Astrocyte (in vitro differentiated cells and primary cell): ENCODE data around the gene FCN1. TPM values are rescaled to one million over a fixed set of nuclear protein-coding genes. Genes with fewer than 3 reads are reported as not detected.

Experiments used
- DNase-seq: peaks from one replicate; pipeline ENCODE4 v3.0.0-alpha.2; 2010; ENCODE audit warnings: low read depth
- FAIRE-seq: peaks from 2 replicates; lab custom pipeline; 2011; peaks lifted over from hg19 to GRCh38; lab: Jason Lieb, UNC
- H2AFZ ChIP-seq: 2 replicates; pipeline ENCODE4 v1.6.0; 2012; ENCODE audit warnings: low read depth, low read length, inconsistent platforms
- H3K27ac ChIP-seq: 2 replicates; pipeline ENCODE4 v1.5.1; 2011; ENCODE audit warnings: low read depth, low read length, inconsistent platforms
- H3K27me3 ChIP-seq: 2 replicates; pipeline ENCODE4 v1.6.0; 2011; ENCODE audit warnings: low read length, inconsistent platforms; ENCODE audit not compliant: insufficient read depth
- H3K36me3 ChIP-seq: 2 replicates; pipeline ENCODE4 v1.5.1; 2011; ENCODE audit warnings: low read length, inconsistent platforms; ENCODE audit not compliant: insufficient read depth
- H3K4me1 ChIP-seq: 2 replicates; pipeline ENCODE4 v1.5.1; 2011; ENCODE audit warnings: low read length, inconsistent platforms; ENCODE audit not compliant: insufficient read depth
- H3K4me2 ChIP-seq: 2 replicates; pipeline ENCODE4 v1.6.0; 2012; ENCODE audit warnings: low read length, inconsistent platforms
- H3K4me3 ChIP-seq: 2 replicates; pipeline ENCODE4 v1.5.1; 2011; ENCODE audit warnings: low read depth, mild to moderate bottlenecking, low read length, inconsistent platforms; ENCODE audit not compliant: insufficient read depth
- H3K79me2 ChIP-seq: 2 replicates; pipeline ENCODE4 v1.6.0; 2012; ENCODE audit warnings: mild to moderate bottlenecking, low read length, inconsistent platforms; ENCODE audit not compliant: insufficient read depth
- H3K9ac ChIP-seq: 2 replicates; pipeline ENCODE4 v1.6.0; 2012; ENCODE audit warnings: mild to moderate bottlenecking, low read length, inconsistent platforms
- H3K9me3 ChIP-seq: 2 replicates; pipeline ENCODE4 v1.5.1; 2012; ENCODE audit warnings: low read depth, mild to moderate bottlenecking, low read length, inconsistent platforms; ENCODE audit not compliant: insufficient read depth
- H4K20me1 ChIP-seq: 2 replicates; pipeline ENCODE4 v1.6.0; 2012; ENCODE audit warnings: low read length, inconsistent platforms; ENCODE audit not compliant: insufficient read depth
- H3K27ac Mint-ChIP-seq: one replicate; pipeline ENCODE4 v1.8.0; 2021; ENCODE audit warnings: mild to moderate bottlenecking, mixed read lengths; ENCODE audit not compliant: unreplicated experiment
- H3K27me3 Mint-ChIP-seq: one replicate; pipeline ENCODE4 v1.8.0; 2021; ENCODE audit warnings: low read depth, mixed read lengths; ENCODE audit not compliant: unreplicated experiment
- H3K36me3 Mint-ChIP-seq: one replicate; pipeline ENCODE4 v1.8.0; 2021; ENCODE audit warnings: low read depth, mixed read lengths; ENCODE audit not compliant: unreplicated experiment
- H3K4me1 Mint-ChIP-seq: one replicate; pipeline ENCODE4 v1.8.0; 2021; ENCODE audit warnings: low read depth, mixed read lengths; ENCODE audit not compliant: unreplicated experiment
- H3K4me3 Mint-ChIP-seq: one replicate; pipeline ENCODE4 v1.8.0; 2021; ENCODE audit warnings: mild to moderate bottlenecking, moderate library complexity, mixed read lengths; ENCODE audit not compliant: unreplicated experiment
- H3K9me3 Mint-ChIP-seq: one replicate; pipeline ENCODE4 v1.8.0; 2021; ENCODE audit warnings: mild to moderate bottlenecking, mixed read lengths; ENCODE audit not compliant: unreplicated experiment
- CTCF ChIP-seq: IDR thresholded peaks from 2 replicates; pipeline ENCODE4 v1.5.1; 2011; ENCODE audit warnings: low read depth, mild to moderate bottlenecking, inconsistent platforms, low read length, moderate library complexity; ENCODE audit not compliant: insufficient read depth
- EZH2 ChIP-seq: IDR thresholded peaks from 2 replicates; pipeline ENCODE4 v1.6.1; 2012; ENCODE audit warnings: mild to moderate bottlenecking, low read length, inconsistent platforms; ENCODE audit not compliant: insufficient read depth
- total RNA-seq: library from RNA; stranded (reverse); gene quantifications from 2 replicates; pipeline ENCODE4 v1.2.1, GENCODE V29; 2021

Gene FCN1
- total RNA-seq, 1 donor from 2014 or later = not detected

GRCh38 chr9:134892820-134893420, 24.8 kb downstream of the FCN1 start:
- H3K79me2 ChIP-seq = no peaks in the 10 kb centered on the region
- Mint-ChIP-seq H3K4me1 (peaks cover 11% of the 10 kb centered on the region), H3K27me3 (peaks cover 14% of the 10 kb centered on the region), H3K9me3 (peaks cover 7% of the 10 kb centered on the region), H3K36me3 (peaks cover 3% of the 10 kb centered on the region), H3K27ac (no peak overlapping the region), H3K4me3 (no peak overlapping the region)
- no peak overlapping the region for H3K4me2 ChIP-seq
- FAIRE-seq = no peak
- no peak overlapping the region for H3K9ac ChIP-seq
- H3K36me3 ChIP-seq = no peaks in the 10 kb centered on the region
- H3K27ac ChIP-seq = no peak overlapping the region
- H3K27me3 ChIP-seq = no peaks in the 10 kb centered on the region
- no peak overlapping the region for H2AFZ ChIP-seq
- H3K9me3 ChIP-seq = no peaks in the 10 kb centered on the region
- no peak for DNase-seq
- no peak overlapping the region for H3K4me3 ChIP-seq
- peaks cover 5% of the 10 kb centered on the region for H4K20me1 ChIP-seq
- H3K4me1 ChIP-seq = peaks cover 20% of the 10 kb centered on the region
- TF ChIP-seq CTCF (no peak), EZH2 (no peak)

- H3K4me1 ChIP-seq = peaks cover 20% of the 10 kb centered on the region
- no peaks in the 10 kb centered on the region for H3K36me3 ChIP-seq
- no peak overlapping the region for H3K27ac Mint-ChIP-seq
- H3K9me3 ChIP-seq = no peaks in the 10 kb centered on the region
- peaks cover 5% of the 10 kb centered on the region for H3K27me3 ChIP-seq
- H4K20me1 ChIP-seq = peaks cover 5% of the 10 kb centered on the region
- H3K4me2 ChIP-seq = no peak overlapping the region
- peaks cover 3% of the 10 kb centered on the region for H3K36me3 Mint-ChIP-seq
- no peak overlapping the region for H3K4me3 Mint-ChIP-seq
- H3K4me1 Mint-ChIP-seq = peaks cover 11% of the 10 kb centered on the region
- DNase-seq = no peak
- no peak overlapping the region for H3K27ac ChIP-seq
- H3K9me3 Mint-ChIP-seq = peaks cover 5% of the 10 kb centered on the region
- peaks cover 20% of the 10 kb centered on the region for H3K27me3 Mint-ChIP-seq
- no peak overlapping the region for H3K4me3 ChIP-seq
- H2AFZ ChIP-seq = no peak overlapping the region
- TF ChIP-seq CTCF = no peak
- H3K9ac ChIP-seq = no peak overlapping the region
- H3K79me2 ChIP-seq = no peaks in the 10 kb centered on the region
- no peak for FAIRE-seq
Observed at GRCh38 chr9:134892221-134892620, 25.5 kb downstream of the FCN1 start.

GRCh38 chr9:134891713-134892112, 26.0 kb downstream of the FCN1 start:
- Histone ChIP-seq H3K9ac (no peak overlapping the region), H4K20me1 (peaks cover 5% of the 10 kb centered on the region), H3K4me3 (no peak overlapping the region), H3K36me3 (no peaks in the 10 kb centered on the region), H2AFZ (no peak overlapping the region), H3K79me2 (no peaks in the 10 kb centered on the region), H3K4me2 (no peak overlapping the region), H3K27ac (no peak overlapping the region), H3K4me1 (peaks cover 19% of the 10 kb centered on the region), H3K9me3 (no peaks in the 10 kb centered on the region), H3K27me3 (peaks cover 7% of the 10 kb centered on the region)
- DNase-seq (no peak), FAIRE-seq (no peak)
- TF ChIP-seq CTCF (no peak), EZH2 (no peak)
- H3K4me3 Mint-ChIP-seq = no peak overlapping the region
- peaks cover 11% of the 10 kb centered on the region for H3K4me1 Mint-ChIP-seq
- H3K36me3 Mint-ChIP-seq = peaks cover 3% of the 10 kb centered on the region
- H3K27me3 Mint-ChIP-seq = peaks cover 25% of the 10 kb centered on the region
- H3K27ac Mint-ChIP-seq = no peak overlapping the region
- peaks cover 5% of the 10 kb centered on the region for H3K9me3 Mint-ChIP-seq
